ENCODE measurements around the gene PLEKHG2. TPM values are rescaled to one million over a fixed set of nuclear protein-coding genes. Genes with fewer than 3 reads are reported as not detected.

Gene PLEKHG2
- total and polyA plus RNA-seq, 9 of the 15 experiments (the other 6 are each of a cell fraction or from before 2014, with no cell fraction given): 0.98 to 45.7 (median 9.8) TPM

DNA sequence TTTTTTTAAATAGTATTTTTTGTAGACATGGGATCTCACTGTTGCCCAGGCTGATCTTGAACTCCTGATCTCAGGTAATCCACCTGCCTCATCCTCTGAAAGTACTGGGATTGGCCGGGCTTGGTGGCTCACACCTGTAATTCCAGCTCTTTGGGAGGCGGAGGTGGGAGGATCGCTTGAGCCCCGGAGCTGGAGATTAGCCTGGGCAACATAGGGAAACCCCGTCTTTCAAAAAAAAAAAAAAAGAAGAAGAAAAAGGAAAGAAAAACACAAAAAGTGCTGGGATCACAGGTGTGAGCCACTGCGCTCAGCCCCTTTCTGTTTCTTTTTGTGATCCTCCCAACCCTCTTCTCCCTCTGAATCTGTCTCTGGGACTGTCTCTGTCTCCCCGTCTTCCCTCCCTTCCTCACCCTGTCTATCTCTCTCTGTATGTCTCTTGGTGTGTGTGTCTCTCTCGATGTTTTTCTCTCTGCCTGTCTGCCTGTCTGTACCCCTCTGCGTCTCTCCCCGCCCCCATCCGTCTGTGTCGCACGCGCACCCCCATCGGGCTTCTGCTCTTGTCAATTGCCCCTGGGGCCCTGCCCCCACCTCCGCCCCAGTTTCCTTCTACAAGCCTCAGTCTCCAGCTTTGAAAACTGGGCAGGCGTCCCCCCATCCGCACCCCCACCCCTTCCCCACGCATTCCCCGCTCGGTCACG, 6.4 kb upstream of the PLEKHG2 start (continued):
- TF ChIP-seq, protein P1, sequence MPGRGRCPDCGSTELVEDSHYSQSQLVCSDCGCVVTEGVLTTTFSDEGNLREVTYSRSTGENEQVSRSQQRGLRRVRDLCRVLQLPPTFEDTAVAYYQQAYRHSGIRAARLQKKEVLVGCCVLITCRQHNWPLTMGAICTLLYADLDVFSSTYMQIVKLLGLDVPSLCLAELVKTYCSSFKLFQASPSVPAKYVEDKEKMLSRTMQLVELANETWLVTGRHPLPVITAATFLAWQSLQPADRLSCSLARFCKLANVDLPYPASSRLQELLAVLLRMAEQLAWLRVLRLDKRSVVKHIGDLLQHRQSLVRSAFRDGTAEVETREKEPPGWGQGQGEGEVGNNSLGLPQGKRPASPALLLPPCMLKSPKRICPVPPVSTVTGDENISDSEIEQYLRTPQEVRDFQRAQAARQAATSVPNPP (IDR thresholded peaks at IDR 0.05; ENCODE audit: borderline replicate concordance, insufficient read depth, insufficient read length): no peak
- TF ChIP-seq, protein P2, sequence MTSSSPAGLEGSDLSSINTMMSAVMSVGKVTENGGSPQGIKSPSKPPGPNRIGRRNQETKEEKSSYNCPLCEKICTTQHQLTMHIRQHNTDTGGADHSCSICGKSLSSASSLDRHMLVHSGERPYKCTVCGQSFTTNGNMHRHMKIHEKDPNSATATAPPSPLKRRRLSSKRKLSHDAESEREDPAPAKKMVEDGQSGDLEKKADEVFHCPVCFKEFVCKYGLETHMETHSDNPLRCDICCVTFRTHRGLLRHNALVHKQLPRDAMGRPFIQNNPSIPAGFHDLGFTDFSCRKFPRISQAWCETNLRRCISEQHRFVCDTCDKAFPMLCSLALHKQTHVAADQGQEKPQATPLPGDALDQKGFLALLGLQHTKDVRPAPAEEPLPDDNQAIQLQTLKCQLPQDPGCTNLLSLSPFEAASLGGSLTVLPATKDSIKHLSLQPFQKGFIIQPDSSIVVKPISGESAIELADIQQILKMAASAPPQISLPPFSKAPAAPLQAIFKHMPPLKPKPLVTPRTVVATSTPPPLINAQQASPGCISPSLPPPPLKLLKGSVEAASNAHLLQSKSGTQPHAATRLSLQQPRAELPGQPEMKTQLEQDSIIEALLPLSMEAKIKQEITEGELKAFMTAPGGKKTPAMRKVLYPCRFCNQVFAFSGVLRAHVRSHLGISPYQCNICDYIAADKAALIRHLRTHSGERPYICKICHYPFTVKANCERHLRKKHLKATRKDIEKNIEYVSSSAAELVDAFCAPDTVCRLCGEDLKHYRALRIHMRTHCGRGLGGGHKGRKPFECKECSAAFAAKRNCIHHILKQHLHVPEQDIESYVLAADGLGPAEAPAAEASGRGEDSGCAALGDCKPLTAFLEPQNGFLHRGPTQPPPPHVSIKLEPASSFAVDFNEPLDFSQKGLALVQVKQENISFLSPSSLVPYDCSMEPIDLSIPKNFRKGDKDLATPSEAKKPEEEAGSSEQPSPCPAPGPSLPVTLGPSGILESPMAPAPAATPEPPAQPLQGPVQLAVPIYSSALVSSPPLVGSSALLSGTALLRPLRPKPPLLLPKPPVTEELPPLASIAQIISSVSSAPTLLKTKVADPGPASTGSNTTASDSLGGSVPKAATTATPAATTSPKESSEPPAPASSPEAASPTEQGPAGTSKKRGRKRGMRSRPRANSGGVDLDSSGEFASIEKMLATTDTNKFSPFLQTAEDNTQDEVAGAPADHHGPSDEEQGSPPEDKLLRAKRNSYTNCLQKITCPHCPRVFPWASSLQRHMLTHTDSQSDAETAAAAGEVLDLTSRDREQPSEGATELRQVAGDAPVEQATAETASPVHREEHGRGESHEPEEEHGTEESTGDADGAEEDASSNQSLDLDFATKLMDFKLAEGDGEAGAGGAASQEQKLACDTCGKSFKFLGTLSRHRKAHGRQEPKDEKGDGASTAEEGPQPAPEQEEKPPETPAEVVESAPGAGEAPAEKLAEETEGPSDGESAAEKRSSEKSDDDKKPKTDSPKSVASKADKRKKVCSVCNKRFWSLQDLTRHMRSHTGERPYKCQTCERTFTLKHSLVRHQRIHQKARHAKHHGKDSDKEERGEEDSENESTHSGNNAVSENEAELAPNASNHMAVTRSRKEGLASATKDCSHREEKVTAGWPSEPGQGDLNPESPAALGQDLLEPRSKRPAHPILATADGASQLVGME (CRISPR knock-in tag; IDR thresholded peaks at IDR 0.05): no peak
- TF ChIP-seq HLTF (IDR thresholded peaks at IDR 0.05): peak; percentile 80; the same call in 1 of the 2 replicates
- peak; percentile 15; the same call in 1 of the 2 replicates for TF ChIP-seq BHLHE40 (IDR thresholded peaks at IDR 0.05; ENCODE audit: low read length)
- TF ChIP-seq GABPB2 (CRISPR knock-in tag; conservative IDR thresholded peaks at IDR 0.05): no peak
- TF ChIP-seq TOE1 (IDR thresholded peaks at IDR 0.05; ENCODE audit: borderline replicate concordance): no peak
- TF ChIP-seq TOE1 (CRISPR knock-in tag; IDR thresholded peaks at IDR 0.05; ENCODE audit: borderline replicate concordance, low read depth): no peak
- TF ChIP-seq, protein P3, sequence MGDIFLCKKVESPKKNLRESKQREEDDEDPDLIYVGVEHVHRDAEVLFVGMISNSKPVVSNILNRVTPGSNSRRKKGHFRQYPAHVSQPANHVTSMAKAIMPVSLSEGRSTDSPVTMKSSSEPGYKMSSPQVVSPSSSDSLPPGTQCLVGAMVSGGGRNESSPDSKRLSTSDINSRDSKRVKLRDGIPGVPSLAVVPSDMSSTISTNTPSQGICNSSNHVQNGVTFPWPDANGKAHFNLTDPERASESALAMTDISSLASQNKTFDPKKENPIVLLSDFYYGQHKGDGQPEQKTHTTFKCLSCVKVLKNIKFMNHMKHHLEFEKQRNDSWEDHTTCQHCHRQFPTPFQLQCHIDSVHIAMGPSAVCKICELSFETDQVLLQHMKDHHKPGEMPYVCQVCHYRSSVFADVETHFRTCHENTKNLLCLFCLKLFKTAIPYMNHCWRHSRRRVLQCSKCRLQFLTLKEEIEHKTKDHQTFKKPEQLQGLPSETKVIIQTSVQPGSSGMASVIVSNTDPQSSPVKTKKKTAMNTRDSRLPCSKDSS (IDR thresholded peaks at IDR 0.05; ENCODE audit: low read depth, partially characterized antibody): no peak
- 0 out of 2 replicates have a peak, but pooled peaks have one; percentile 38 for TF ChIP-seq EP400 (IDR thresholded peaks at IDR 0.05)
- no peak for TF ChIP-seq DDX20 (tag; IDR thresholded peaks at IDR 0.05; ENCODE audit: low read depth)
- TF ChIP-seq ZFP30 (CRISPR knock-in tag; IDR thresholded peaks at IDR 0.05; ENCODE audit: borderline replicate concordance): no peak
- no peak for TF ChIP-seq PML (IDR thresholded peaks at IDR 0.05; ENCODE audit: low read length)
- TF ChIP-seq, protein P4, sequence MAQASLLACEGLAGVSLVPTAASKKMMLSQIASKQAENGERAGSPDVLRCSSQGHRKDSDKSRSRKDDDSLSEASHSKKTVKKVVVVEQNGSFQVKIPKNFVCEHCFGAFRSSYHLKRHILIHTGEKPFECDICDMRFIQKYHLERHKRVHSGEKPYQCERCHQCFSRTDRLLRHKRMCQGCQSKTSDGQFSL (CRISPR knock-in tag; IDR thresholded peaks at IDR 0.05): no peak
- TF ChIP-seq, protein P4 (tag; IDR thresholded peaks at IDR 0.05): peak in 1 of 2 experiments; percentile 44; a peak in 1 of 4 replicates
- TF ChIP-seq SMARCA4 (IDR thresholded peaks at IDR 0.05): peak; percentile 41
- TF ChIP-seq ZKSCAN8 (CRISPR knock-in tag; IDR thresholded peaks at IDR 0.05): no peak
- no peak for TF ChIP-seq NR1H2 (CRISPR knock-in tag; IDR thresholded peaks at IDR 0.05)
- TF ChIP-seq ZNF274 (IDR thresholded peaks at IDR 0.05; ENCODE audit: borderline replicate concordance, low read depth, low read length): no peak
- TF ChIP-seq RAD21 (CRISPR knock-in tag; conservative IDR thresholded peaks at IDR 0.05 in 1 of 2, IDR thresholded peaks at IDR 0.05 in 1 of 2): no peak
